ENCODE data around the gene MAP3K7CL.

Gene MAP3K7CL

GRCh38 chr21:29170944-29171343 lies 40.5 kb downstream of the MAP3K7CL start:
- DNase-seq: no peak

GRCh38 chr21:29172282-29172681 lies 41.8 kb downstream of the MAP3K7CL start:
- no peak for DNase-seq

- DNase-seq: no peak
Observed at GRCh38 chr21:29174607-29175013, 44.2 kb downstream of the MAP3K7CL start.

GRCh38 chr21:29175408-29176134 lies 45.1 kb downstream of the MAP3K7CL start:
- DNase-seq: no peak

GRCh38 chr21:29176471-29177120 lies 46.2 kb downstream of the MAP3K7CL start:
- no peak for DNase-seq

GRCh38 chr21:29177800-29178199 lies 47.4 kb downstream of the MAP3K7CL start:
- no peak for DNase-seq

- no peak for DNase-seq
Observed at GRCh38 chr21:29178926-29179325, 48.5 kb downstream of the MAP3K7CL start.

GRCh38 chr21:29179503-29179902 lies 49.1 kb downstream of the MAP3K7CL start:
- DNase-seq: no peak

GRCh38 chr21:29181799-29182470 lies 51.5 kb downstream of the MAP3K7CL start:
- peak; percentile 31 to 84 for DNase-seq

GRCh38 chr21:29182691-29183092 lies 52.2 kb downstream of the MAP3K7CL start:
- DNase-seq: no peak

- no peak for DNase-seq
Observed at GRCh38 chr21:29184037-29184436, 53.6 kb downstream of the MAP3K7CL start.

- DNase-seq: no peak
Observed at GRCh38 chr21:29185172-29185571, 54.7 kb downstream of the MAP3K7CL start.

- no peak for DNase-seq
Observed at GRCh38 chr21:29185633-29186032, 55.2 kb downstream of the MAP3K7CL start.

- no peak for DNase-seq
Observed at GRCh38 chr21:29186246-29186645, 55.8 kb downstream of the MAP3K7CL start.

GRCh38 chr21:29187944-29188343 lies 57.5 kb downstream of the MAP3K7CL start:
- DNase-seq: peak; percentile 24 to 62

- no peak for DNase-seq
Observed at GRCh38 chr21:29189353-29189752, 58.9 kb downstream of the MAP3K7CL start.

GRCh38 chr21:29190923-29191331 lies 60.5 kb downstream of the MAP3K7CL start:
- DNase-seq: no peak

- DNase-seq: no peak
Observed at GRCh38 chr21:29193072-29193471, 62.6 kb downstream of the MAP3K7CL start.

GRCh38 chr21:29193901-29194300 lies 63.5 kb downstream of the MAP3K7CL start:
- no peak for DNase-seq

- no peak for DNase-seq
Observed at GRCh38 chr21:29194342-29194741, 63.9 kb downstream of the MAP3K7CL start.

GRCh38 chr21:29194847-29195246 lies 64.4 kb downstream of the MAP3K7CL start:
- peak in 1 of 2 experiments; percentile 15 for DNase-seq

GRCh38 chr21:29195981-29196669 lies 65.7 kb downstream of the MAP3K7CL start:
- DNase-seq: peak; percentile 69 to 94

- no peak for DNase-seq
Observed at GRCh38 chr21:29196670-29197191, 66.3 kb downstream of the MAP3K7CL start.
